ENCODE results near the gene ASCL2. TPM values are rescaled to one million over a fixed set of nuclear protein-coding genes. Genes with fewer than 3 reads are reported as not detected.

ASCL2 gene
- total RNA-seq, 1 donor from 2014 or later: 0.17 TPM

DNA sequence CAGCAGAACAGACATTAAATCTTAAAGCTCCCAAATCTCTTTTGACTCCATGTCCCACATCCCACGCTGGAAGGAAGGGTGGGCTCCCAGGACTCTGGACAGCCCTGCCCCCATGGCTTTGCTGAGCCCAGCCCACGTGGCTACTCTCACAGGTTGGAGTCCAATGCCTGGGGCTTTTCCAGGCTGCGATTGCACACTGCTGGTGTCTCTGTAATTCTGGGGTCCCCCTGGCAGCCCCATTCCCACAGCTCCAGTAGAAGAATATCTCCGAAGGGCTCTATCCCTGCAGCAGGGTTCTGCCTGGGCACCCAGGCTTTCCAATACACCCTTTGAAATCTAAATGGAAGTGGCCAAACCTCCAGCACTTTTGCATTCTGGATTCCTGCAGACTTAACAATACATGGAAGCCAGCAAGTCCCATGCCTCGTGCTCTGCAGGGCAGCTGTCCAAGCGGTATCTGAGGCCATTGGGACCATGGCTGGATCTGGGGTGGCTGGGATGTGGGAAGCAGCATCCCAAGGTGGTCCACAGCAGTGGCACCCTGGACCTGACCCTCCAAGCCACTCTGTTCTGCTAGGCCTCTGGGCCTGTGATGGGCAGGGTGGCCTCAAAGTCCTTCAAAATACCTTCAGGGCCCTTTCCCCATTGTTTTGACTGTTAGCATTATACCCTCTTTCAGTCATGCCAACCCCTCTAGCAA, 50.9 kb downstream of the ASCL2 start:
- no peak for ATAC-seq
- DNase-seq: no peak
- intact Hi-C loops (cut with micrococcal nuclease): no loop called here

Other genes with a start within 250 kb of the ASCL2 start
- 88.2 TPM for gene IGF2, start 131.2 kb downstream of the ASCL2 start, total RNA-seq
- not detected for gene INS, start 109.4 kb downstream of the ASCL2 start, total RNA-seq
- gene TH, start 98.8 kb downstream of the ASCL2 start, total RNA-seq: not detected
- 66.5 TPM for gene C11orf21, start 31.3 kb upstream of the ASCL2 start, total RNA-seq
- gene TSPAN32, start 31.4 kb upstream of the ASCL2 start, total RNA-seq: 19.9 TPM
- gene CD81, start 106.7 kb upstream of the ASCL2 start, total RNA-seq: 653 TPM
- gene TSSC4, start 130.2 kb upstream of the ASCL2 start, total RNA-seq: 34.8 TPM
- gene TRPM5, start 173.9 kb upstream of the ASCL2 start, total RNA-seq: not detected
- gene KCNQ1, start 174.4 kb upstream of the ASCL2 start, total RNA-seq: 49.7 TPM

All from left ventricle myocardium superior (tissue), 1 donor.